GM10266 (cell line): ENCODE results near the gene KCNQ5.
"Not testable (repeated sequence)": the region's sequence is repeated elsewhere in the genome, so short reads cannot be mapped to it uniquely, and the experiment has no call there.

Experiments
- DNase-seq: peaks from one replicate; pipeline ENCODE4 v3.0.0; 2012; ENCODE audit errors: extremely low spot score
- CTCF ChIP-seq: IDR thresholded peaks from 2 replicates; pipeline ENCODE4 v1.5.1; 2012; ENCODE audit warnings: mild to moderate bottlenecking, low read depth; ENCODE audit not compliant: control insufficient read depth, insufficient read depth; ENCODE audit errors: missing control alignments

Gene KCNQ5

GRCh38 chr6:72976484-72976883 lies 354.6 kb downstream of the KCNQ5 start:
- TF ChIP-seq CTCF: no peak
- DNase-seq: no peak

GRCh38 chr6:72977114-72977513 lies 355.2 kb downstream of the KCNQ5 start:
- peak; percentile 21 for DNase-seq

GRCh38 chr6:72978808-72979207 lies 356.9 kb downstream of the KCNQ5 start:
- not testable (repeated sequence) for DNase-seq

More at GRCh38 chr6:72977114-72977513, 355.2 kb downstream of the KCNQ5 start:
- TF ChIP-seq CTCF: no peak

- not testable (repeated sequence) for DNase-seq
Measured at GRCh38 chr6:72984189-72984831, 362.4 kb downstream of the KCNQ5 start.

- TF ChIP-seq CTCF: no peak
- no peak for DNase-seq
Measured at GRCh38 chr6:72984981-72985665, 363.3 kb downstream of the KCNQ5 start.

GRCh38 chr6:72987301-72987700 lies 365.4 kb downstream of the KCNQ5 start:
- DNase-seq: no peak
- no peak for TF ChIP-seq CTCF

GRCh38 chr6:72999995-73000394 lies 378.1 kb downstream of the KCNQ5 start:
- DNase-seq: no peak
- no peak for TF ChIP-seq CTCF

- no peak for TF ChIP-seq CTCF
- no peak for DNase-seq
Measured at GRCh38 chr6:73000460-73000859, 378.6 kb downstream of the KCNQ5 start.
